HG03432 (cell line): ENCODE results near the gene GADD45G.

ENCODE experiments used
- ATAC-seq: cut with Tn5 transposase; IDR thresholded peaks from one replicate; pipeline ENCODE4 v1.9.1; 2021; ENCODE audit warnings: mild to moderate bottlenecking, moderate library complexity; ENCODE audit not compliant: unreplicated experiment

Gene GADD45G

DNA sequence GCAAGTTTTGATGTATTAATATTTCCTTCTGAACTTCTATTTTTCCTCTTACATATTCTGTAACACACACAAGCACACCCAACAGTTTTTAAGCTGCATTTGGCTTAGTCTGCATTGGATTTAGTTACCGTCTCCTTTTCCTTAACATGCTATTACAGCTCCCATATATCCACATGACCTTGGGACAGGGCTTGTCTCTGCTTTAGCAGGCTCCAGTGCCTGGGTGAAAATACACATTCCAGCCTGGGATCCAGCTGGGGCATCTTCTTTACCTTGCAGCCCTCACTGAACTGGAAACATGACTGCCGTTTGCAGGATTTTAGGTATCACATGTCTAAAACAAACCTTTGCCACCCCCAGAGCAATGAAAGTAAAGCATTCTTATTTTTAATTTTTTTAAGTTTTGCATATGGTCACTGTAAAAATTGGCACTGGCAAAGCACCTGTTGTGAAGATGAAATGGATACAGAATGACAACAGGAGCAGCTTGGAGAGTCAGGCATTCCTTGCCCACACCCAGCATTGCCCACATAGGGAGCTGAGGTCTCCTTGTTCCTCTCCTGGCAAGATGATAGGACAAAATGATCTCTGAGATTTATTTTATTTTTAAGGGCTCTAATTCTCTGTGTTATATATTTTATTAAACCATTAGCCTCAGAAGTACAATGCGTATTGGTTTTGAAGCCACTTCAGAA is 4.0 kb downstream of the GADD45G start:
- no peak for ATAC-seq

- no peak for ATAC-seq
Observed at GRCh38 chr9:89609426-89610006, 4.7 kb downstream of the GADD45G start.

GRCh38 chr9:89610391-89610925 is 5.6 kb downstream of the GADD45G start:
- ATAC-seq = no peak

- no peak for ATAC-seq
Observed at GRCh38 chr9:89611425-89611824, 6.6 kb downstream of the GADD45G start.

DNA sequence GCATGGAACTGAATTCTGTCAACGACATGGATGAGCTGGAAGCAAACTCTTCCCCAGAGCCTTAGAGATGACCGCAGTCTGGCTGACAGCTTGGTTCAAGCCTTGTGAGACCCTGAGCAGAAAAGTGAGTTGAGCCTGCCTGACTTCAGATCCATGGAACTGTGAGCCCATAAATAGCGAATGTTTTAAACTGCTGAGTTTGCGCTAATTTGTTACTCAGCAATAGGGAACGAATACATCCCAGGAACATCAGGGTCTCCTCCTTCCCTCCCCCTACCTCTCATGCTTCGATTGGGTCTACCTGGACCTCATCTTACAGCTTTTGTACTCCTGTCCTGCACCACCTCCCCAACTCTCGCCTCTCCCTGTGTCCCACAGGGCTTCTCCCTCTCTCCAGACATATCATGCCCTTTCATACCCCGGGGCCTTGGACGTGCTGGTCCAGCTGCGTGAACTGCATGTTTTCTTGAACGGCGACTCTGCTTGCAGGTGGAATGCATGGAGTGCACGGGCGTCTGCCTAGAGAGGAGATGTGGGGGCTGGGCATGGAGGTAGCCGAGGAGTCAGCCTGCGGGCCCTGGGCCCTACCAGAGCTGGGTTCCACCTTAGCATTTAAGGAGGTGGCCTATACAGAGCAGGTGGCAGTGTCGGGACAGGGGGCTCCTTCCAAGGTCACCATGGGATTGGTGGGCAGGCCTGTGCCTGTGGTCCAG is 7.9 kb downstream of the GADD45G start:
- no peak for ATAC-seq

- no peak for ATAC-seq
Observed at GRCh38 chr9:89613912-89614892, 9.4 kb downstream of the GADD45G start.

GRCh38 chr9:89615661-89616060 is 10.8 kb downstream of the GADD45G start:
- no peak for ATAC-seq

DNA sequence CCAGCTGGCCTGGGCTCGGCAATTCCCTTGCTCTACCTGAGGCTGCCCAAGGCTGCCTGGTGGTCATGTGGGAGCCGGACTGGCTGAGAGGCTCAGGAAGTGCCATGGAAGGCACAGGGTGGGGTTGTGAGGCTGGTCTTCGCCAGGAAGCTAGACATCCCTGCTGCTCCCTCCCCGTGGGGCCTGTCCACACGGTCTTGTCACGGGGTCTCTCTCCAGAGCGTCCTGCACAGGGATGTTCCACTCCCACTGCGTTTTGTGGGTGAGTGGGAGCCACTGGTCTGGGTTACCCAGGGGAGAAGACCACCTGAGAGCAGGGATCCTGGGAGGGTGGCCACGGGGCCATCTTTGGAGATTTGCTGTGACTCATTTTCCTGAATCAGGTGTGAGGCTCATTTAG is 11.6 kb downstream of the GADD45G start:
- no peak for ATAC-seq

DNA sequence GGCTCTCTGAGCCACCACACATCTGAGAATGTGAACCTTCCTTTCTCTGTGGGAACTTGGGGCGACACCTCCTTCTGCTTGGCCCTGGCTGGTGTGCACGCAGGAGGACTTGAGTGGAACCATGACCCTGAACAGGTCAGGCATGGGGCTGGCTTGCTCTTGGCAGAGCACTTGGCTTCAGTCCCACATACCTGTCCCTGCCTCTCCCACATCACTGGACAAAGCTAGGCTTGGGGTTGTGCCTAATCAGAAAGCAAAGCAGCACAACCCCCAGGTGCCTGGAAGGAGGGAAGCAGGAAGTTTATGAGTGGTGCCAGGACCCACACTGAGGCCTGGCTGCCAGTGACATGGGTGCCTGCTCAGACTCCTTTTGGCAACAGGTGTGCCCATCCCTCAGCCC is 13.2 kb downstream of the GADD45G start:
- no peak for ATAC-seq

GRCh38 chr9:89619019-89619418 is 14.2 kb downstream of the GADD45G start:
- no peak for ATAC-seq

GRCh38 chr9:89619424-89620138 is 14.8 kb downstream of the GADD45G start:
- no peak for ATAC-seq

- no peak for ATAC-seq
Observed at GRCh38 chr9:89621031-89621430, 16.2 kb downstream of the GADD45G start.

GRCh38 chr9:89621676-89622075 is 16.9 kb downstream of the GADD45G start:
- no peak for ATAC-seq

- no peak for ATAC-seq
Observed at GRCh38 chr9:89622933-89623861, 18.4 kb downstream of the GADD45G start.

DNA sequence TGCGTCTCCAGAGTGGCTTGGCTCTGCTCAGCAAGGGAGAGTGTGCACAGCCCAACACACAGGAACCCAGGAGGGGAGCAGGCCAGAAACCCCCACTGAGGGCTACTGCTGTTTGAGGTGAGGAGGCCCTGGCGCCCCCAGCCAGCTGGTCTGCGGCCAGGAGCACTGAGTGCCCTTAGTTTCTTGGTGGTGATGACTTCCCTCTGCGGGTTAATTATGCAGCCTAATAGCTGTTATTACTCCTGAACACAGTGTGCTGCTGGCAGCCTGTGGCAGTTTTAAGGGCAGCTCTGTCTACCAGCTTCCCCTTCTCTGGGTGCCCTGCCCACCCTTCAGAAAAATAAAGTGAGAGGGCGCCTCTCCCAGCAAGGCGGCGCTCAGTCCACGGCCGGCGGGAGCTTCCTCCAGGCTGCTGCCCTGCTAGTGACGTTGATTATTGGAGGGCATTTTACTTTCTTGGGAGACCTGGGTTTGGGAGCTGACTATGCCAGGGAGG is 19.2 kb downstream of the GADD45G start:
- no peak for ATAC-seq

- ATAC-seq = no peak
Observed at GRCh38 chr9:89625721-89626687, 21.2 kb downstream of the GADD45G start.

DNA sequence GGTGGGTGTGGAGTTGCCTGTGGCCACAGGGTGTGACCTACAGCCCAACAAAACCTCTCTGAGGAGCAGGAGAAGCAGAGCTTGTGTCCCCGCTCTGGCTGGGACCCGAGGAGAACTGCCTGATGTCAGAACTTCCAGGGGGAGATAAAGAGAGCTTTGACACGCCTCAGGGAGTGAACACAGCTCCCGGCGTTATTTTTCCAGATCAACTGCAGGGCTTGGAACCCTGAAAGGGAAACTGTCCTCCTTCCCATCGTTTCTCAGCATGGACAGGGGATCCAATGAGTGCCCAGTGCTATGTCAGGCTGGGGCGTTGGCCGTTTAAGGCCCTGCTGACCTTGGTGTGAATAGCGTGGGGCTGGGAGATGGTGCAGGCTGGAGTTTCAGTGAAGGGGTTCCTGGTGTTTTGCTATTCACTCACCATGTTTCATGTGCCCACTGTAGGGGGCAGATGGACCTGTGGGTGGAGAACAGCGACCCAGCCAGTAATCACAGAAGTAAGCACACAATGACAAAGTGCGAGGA is 22.0 kb downstream of the GADD45G start:
- ATAC-seq = no peak
